CD4-positive, CD25-positive, alpha-beta regulatory T cell (primary cell): ENCODE data around the gene STRIT1. TPM values are rescaled to one million over a fixed set of nuclear protein-coding genes. Genes with fewer than 3 reads are reported as not detected.

Experiments
- ATAC-seq, 2 donors: fragments of 150-1000 bp; cut with Tn5 transposase; one replicate each; pipeline ENCODE4 v1.10.0; 2021; ENCODE audit warnings: low read depth in 2 of 2, moderate number of reproducible peaks in 2 of 2, moderate library complexity in 1 of 2
- DNase-seq, 3 donors: peaks; one replicate each; pipeline versions ENCODE4 v3.0.0 to v3.0.0-alpha.2; 2012 to 2022; ENCODE audit warnings: mixed read lengths in 1 of 3
- H3K27ac ChIP-seq: one replicate; pipeline ENCODE4 v1.7.0; 2013; ENCODE audit warnings: mild to moderate bottlenecking, low read length; ENCODE audit not compliant: insufficient read depth, poor library complexity, severe bottlenecking
- H3K27me3 ChIP-seq: one replicate; pipeline ENCODE4 v1.7.0; 2013; ENCODE audit warnings: low read length; ENCODE audit not compliant: control insufficient read depth, insufficient read depth
- H3K36me3 ChIP-seq: one replicate; pipeline ENCODE4 v1.7.0; 2013; ENCODE audit warnings: mild to moderate bottlenecking, low read length, moderate library complexity; ENCODE audit not compliant: control insufficient read depth, insufficient read depth
- H3K4me1 ChIP-seq: 2 replicates; pipeline ENCODE4 v1.7.0; 2013; ENCODE audit warnings: mild to moderate bottlenecking, low read length; ENCODE audit not compliant: insufficient read depth, control insufficient read depth, poor library complexity, severe bottlenecking
- H3K4me3 ChIP-seq: one replicate; pipeline ENCODE4 v1.7.0; 2013; ENCODE audit warnings: low read depth, mild to moderate bottlenecking, low read length, moderate library complexity
- H3K9me3 ChIP-seq, 2 experiments: 1 replicate in 1 of 2; 2 replicates in 1 of 2; pipeline ENCODE4 v1.7.0; 2013; ENCODE audit warnings: low read length in 2 of 2, mild to moderate bottlenecking in 1 of 2, moderate library complexity in 1 of 2; ENCODE audit not compliant: control insufficient read depth in 2 of 2
- H3K27ac Mint-ChIP-seq, 3 donors: one replicate each; pipeline ENCODE4 v1.8.0; 2020 to 2022; ENCODE audit warnings: mild to moderate bottlenecking in 3 of 3, mixed read lengths in 3 of 3, moderate library complexity in 2 of 3
- H3K27me3 Mint-ChIP-seq: one replicate; pipeline ENCODE4 v1.8.0; 2022; ENCODE audit warnings: mild to moderate bottlenecking, mixed read lengths
- H3K36me3 Mint-ChIP-seq: one replicate; pipeline ENCODE4 v1.8.0; 2020; ENCODE audit warnings: mixed read lengths
- H3K4me1 Mint-ChIP-seq, 4 donors: one replicate each; pipeline ENCODE4 v1.8.0; 2020 to 2022; ENCODE audit warnings: mixed read lengths in 4 of 4, mild to moderate bottlenecking in 1 of 4
- H3K4me3 Mint-ChIP-seq, 4 donors: one replicate each; pipeline ENCODE4 v1.8.0; 2020 to 2022; ENCODE audit warnings: mild to moderate bottlenecking in 4 of 4, mixed read lengths in 4 of 4, moderate library complexity in 3 of 4
- H3K9me3 Mint-ChIP-seq, 7 donors: one replicate each; pipeline ENCODE4 v1.8.0; 2020 to 2022; ENCODE audit warnings: mixed read lengths in 7 of 7, mild to moderate bottlenecking in 3 of 7, moderate library complexity in 2 of 7
- polyA plus RNA-seq, 4 donors: library from polyadenylated mRNA; unstranded; fragments of 300-500 nt; fragmentation: Illumina TruSeq; gene quantifications; one replicate each; pipeline ENCODE4 v1.2.3, GENCODE V29; 2021
- total RNA-seq: library from RNA; stranded (reverse); gene quantifications from one replicate; pipeline ENCODE4 v1.2.3, GENCODE V29; 2022

The STRIT1 gene
- total and polyA plus RNA-seq, 5 donors from 2014 or later, result not detected

- Mint-ChIP-seq H3K27me3 (no peaks in the 10 kb centered on the region), H3K36me3 (no peaks in the 10 kb centered on the region), H3K27ac (no peak overlapping the region), H3K4me1 (no peaks in the 10 kb centered on the region), H3K9me3 (peaks cover 0 to 4% (median 0%) of the 10 kb centered on the region in 7 donors), H3K4me3 (no peak overlapping the region)
- Histone ChIP-seq H3K27me3 (no peaks in the 10 kb centered on the region), H3K36me3 (no peaks in the 10 kb centered on the region), H3K4me3 (no peak overlapping the region), H3K9me3 (no peaks in the 10 kb centered on the region), H3K27ac (no peak overlapping the region), H3K4me1 (no peaks in the 10 kb centered on the region)
- DNase-seq, result no peak
- no peak for ATAC-seq
Observed at GRCh38 chr3:155244216-155244615, 49.3 kb downstream of the STRIT1 start.

- Mint-ChIP-seq H3K4me3 (no peak overlapping the region), H3K4me1 (no peaks in the 10 kb centered on the region), H3K27ac (no peak overlapping the region), H3K36me3 (no peaks in the 10 kb centered on the region), H3K9me3 (peaks cover 0 to 4% (median 0%) of the 10 kb centered on the region in 7 donors), H3K27me3 (no peaks in the 10 kb centered on the region)
- no peak for ATAC-seq
- Histone ChIP-seq H3K9me3 (no peaks in the 10 kb centered on the region), H3K4me1 (no peaks in the 10 kb centered on the region), H3K4me3 (no peak overlapping the region), H3K27me3 (no peaks in the 10 kb centered on the region), H3K36me3 (no peaks in the 10 kb centered on the region), H3K27ac (no peak overlapping the region)
- DNase-seq, result no peak
Observed at GRCh38 chr3:155243512-155243921, 50.0 kb downstream of the STRIT1 start.

- H3K9me3 Mint-ChIP-seq, result peaks cover 0 to 4% (median 0%) of the 10 kb centered on the region in 7 donors
- Histone ChIP-seq H3K27me3 (no peaks in the 10 kb centered on the region), H3K4me3 (no peak overlapping the region), H3K36me3 (no peaks in the 10 kb centered on the region), H3K9me3 (no peaks in the 10 kb centered on the region), H3K27ac (no peak overlapping the region), H3K4me1 (no peaks in the 10 kb centered on the region)
- H3K27ac Mint-ChIP-seq, result no peak overlapping the region
- DNase-seq (no peak), ATAC-seq (no peak)
- no peak overlapping the region for H3K4me3 Mint-ChIP-seq
- H3K4me1 Mint-ChIP-seq, result no peaks in the 10 kb centered on the region
- H3K36me3 Mint-ChIP-seq, result no peaks in the 10 kb centered on the region
- no peaks in the 10 kb centered on the region for H3K27me3 Mint-ChIP-seq
Observed at GRCh38 chr3:155242342-155242741, 51.1 kb downstream of the STRIT1 start.

- peaks cover 0 to 4% (median 0%) of the 10 kb centered on the region in 4 donors for H3K4me1 Mint-ChIP-seq
- H3K4me3 Mint-ChIP-seq, result no peak overlapping the region
- no peaks in the 10 kb centered on the region for H3K27me3 ChIP-seq
- DNase-seq, result no peak
- no peak overlapping the region for H3K27ac Mint-ChIP-seq
- no peaks in the 10 kb centered on the region for H3K27me3 Mint-ChIP-seq
- H3K36me3 ChIP-seq, result no peaks in the 10 kb centered on the region
- H3K36me3 Mint-ChIP-seq, result no peaks in the 10 kb centered on the region
- H3K9me3 ChIP-seq, result no peaks in the 10 kb centered on the region
- H3K27ac ChIP-seq, result no peak overlapping the region
- no peak for ATAC-seq
- H3K9me3 Mint-ChIP-seq, result peaks cover 0 to 4% (median 0%) of the 10 kb centered on the region in 7 donors
- no peaks in the 10 kb centered on the region for H3K4me1 ChIP-seq
- no peak overlapping the region for H3K4me3 ChIP-seq
Observed at GRCh38 chr3:155241579-155241978, 51.9 kb downstream of the STRIT1 start.

Other genes with a start within 250 kb of the STRIT1 start
- not detected for gene MME, start 213.4 kb downstream of the STRIT1 start, total RNA-seq
- gene MME, start 213.4 kb downstream of the STRIT1 start, polyA plus RNA-seq, result under 1 TPM in 2 of 4 donors, not detected in 2; 0.41 to 0.71 TPM